GM12875 (cell line): Measurements from ENCODE around the gene MPP7.

Source experiments
- H3K4me3 ChIP-seq: one replicate; pipeline ENCODE4 v1.5.1; 2011; ENCODE audit warnings: low read depth, low read length, control low read depth
- TF ChIP-seq, protein P1 (sequence below): IDR thresholded peaks from 2 replicates; pipeline ENCODE4 v1.5.1; 2011; ENCODE audit warnings: low read depth, mild to moderate bottlenecking, control low read depth, inconsistent platforms, low read length, moderate library complexity, borderline replicate concordance; ENCODE audit not compliant: insufficient read depth

MPP7 gene

DNA sequence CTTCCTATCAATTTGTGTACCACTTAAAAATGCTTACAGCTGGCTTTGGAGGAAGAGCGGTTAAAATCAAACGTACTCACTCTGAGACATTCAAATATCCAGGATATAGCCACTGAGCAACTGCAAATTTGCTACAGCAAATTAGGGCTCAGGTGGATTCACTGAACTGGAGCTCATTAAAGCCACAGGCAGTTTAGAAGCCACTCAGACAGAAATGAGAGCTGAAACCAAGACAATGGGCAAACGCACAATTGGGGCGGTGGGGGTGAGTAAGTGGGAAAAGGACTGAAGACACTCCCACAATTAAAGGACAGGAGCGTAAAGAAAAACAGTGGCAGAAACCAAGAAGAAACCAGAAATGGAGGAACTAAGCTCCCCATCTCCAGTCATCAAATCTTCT lies 20.5 kb downstream of the MPP7 start:
- H3K4me3 ChIP-seq, result no peak overlapping the region
- TF ChIP-seq, protein P1, sequence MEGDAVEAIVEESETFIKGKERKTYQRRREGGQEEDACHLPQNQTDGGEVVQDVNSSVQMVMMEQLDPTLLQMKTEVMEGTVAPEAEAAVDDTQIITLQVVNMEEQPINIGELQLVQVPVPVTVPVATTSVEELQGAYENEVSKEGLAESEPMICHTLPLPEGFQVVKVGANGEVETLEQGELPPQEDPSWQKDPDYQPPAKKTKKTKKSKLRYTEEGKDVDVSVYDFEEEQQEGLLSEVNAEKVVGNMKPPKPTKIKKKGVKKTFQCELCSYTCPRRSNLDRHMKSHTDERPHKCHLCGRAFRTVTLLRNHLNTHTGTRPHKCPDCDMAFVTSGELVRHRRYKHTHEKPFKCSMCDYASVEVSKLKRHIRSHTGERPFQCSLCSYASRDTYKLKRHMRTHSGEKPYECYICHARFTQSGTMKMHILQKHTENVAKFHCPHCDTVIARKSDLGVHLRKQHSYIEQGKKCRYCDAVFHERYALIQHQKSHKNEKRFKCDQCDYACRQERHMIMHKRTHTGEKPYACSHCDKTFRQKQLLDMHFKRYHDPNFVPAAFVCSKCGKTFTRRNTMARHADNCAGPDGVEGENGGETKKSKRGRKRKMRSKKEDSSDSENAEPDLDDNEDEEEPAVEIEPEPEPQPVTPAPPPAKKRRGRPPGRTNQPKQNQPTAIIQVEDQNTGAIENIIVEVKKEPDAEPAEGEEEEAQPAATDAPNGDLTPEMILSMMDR, result no peak

DNA sequence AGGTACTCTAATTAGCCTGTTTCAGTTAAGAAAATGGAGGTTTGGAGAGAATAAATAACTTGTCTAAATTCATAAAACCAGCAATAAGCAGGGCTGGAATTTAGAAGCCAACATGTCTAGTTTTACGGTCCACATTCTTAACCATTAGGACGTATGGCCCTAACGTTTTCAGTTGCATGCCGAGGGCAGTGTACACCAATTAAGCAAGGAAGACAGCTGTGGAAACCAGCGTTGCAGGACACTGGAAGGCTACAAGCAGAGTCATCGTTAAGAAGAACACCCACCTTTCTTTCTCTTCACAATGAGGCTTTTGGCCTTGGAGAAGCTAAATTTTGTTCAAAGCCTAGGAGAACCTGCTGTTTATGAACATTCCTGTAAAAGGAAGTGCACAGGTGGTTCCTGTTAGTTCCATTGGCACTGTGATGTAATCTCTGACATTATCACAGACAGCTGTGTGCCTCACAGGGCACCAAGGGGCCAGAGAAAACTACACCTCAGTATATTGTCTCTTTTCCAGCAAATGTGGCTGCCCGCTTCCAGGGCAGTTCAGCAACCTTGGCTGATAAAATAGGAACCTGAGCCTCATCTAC lies 21.0 kb downstream of the MPP7 start:
- TF ChIP-seq, protein P1, result no peak
- H3K4me3 ChIP-seq, result no peak overlapping the region

DNA sequence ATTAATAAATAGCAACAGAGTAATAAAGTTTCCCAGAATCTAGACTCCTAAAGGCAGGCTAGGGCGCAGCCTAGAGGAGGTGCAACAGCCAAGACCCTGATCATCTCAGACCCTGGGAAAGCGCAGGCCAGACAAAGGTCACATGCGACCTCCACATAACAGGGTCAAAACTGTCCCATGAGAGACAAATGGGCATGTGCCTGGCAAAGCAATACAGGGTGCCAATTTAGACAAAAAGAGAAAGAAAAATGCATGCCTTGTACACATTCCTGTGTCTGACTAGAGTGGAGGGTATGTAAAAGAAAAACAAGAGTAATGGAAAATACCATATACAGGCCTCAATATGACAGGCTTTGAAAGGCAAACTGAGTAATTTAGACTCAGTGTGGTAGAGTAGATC lies 22.2 kb downstream of the MPP7 start:
- no peak overlapping the region for H3K4me3 ChIP-seq
- TF ChIP-seq, protein P1, result no peak

DNA sequence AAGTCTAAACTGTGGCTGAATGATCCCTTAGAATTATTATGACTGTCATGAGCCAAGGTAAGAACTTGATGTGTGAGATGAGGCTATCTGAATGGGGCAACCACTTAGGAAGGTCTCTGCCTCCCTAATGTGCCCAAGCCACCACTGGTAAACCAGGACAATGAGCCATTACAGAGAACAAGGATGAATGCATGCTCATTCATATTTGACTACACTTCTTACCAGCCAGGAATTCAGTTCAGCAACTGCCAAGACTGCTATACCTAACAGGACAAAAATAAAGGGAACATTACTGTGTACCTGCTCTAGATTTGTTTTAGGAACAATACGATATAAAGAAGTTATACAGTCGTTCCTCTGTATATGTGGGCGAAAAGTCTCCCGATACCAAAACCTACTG lies 23.0 kb downstream of the MPP7 start:
- TF ChIP-seq, protein P1, result no peak
- H3K4me3 ChIP-seq, result no peak overlapping the region

DNA sequence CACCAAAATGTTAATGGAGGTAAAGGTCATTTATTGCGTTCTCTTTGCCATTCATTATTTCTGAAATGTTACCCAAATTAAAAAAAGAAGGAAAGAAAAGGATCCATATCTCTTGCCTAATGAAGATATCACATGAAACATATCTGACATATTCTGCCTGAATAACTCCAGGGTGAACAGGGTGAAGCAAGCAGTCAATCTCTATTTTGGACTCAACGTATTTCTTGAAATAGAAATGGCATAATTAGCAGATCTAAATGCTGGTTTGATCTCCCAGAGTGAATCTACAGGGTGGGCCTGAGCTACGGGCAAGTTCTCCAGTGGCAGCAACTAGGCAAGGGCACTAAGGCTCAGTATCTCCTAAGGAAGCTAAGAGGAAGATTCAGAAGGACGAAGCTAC lies 24.0 kb downstream of the MPP7 start:
- H3K4me3 ChIP-seq, result no peak overlapping the region
- TF ChIP-seq, protein P1, result no peak

DNA sequence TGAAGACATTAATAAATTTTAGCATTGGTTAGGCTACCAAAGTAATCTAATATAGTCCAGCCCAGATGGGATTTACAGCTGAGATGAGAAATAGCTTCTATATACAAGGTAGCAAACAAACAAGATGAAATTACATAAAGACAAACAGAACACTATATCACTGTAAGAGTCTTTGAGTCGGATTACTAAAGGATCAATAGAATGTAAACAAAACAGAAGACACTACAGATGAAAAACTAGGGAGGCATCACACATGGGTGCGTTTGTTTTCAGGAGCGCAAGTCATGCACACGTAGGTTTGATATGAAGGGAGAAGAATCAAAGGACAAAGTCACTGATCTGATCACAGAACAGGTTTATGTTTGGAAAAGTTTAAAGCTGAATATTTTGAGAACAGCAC lies 26.5 kb downstream of the MPP7 start:
- H3K4me3 ChIP-seq, result no peak overlapping the region
- TF ChIP-seq, protein P1, result no peak

DNA sequence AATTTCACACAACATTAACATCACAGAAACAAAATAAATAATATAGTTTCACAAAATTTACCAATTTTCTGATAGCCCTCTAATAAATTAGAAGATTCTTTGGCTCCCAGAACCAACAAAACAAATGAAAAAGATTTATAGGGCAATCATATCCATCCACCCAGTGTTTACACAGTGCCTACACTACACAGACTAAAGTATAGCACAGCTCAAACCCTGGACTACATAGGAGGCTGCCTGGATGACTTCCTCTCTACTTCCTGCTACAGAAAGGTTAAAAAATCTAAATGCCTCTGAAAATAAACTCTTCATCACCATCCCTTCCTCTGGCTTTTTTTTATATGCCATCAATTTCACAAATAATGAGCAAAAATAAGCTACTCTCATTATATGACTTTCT lies 28.4 kb downstream of the MPP7 start:
- TF ChIP-seq, protein P1, result no peak
- no peak overlapping the region for H3K4me3 ChIP-seq
